IPS-NIHi7 (cell line): Measurements from ENCODE around the gene TEKT5.

Experiments used
- DNase-seq: peaks from one replicate; pipeline ENCODE4 v3.0.0; 2012; ENCODE audit warnings: mixed read lengths; ENCODE audit errors: extremely low spot score

Gene TEKT5

DNA sequence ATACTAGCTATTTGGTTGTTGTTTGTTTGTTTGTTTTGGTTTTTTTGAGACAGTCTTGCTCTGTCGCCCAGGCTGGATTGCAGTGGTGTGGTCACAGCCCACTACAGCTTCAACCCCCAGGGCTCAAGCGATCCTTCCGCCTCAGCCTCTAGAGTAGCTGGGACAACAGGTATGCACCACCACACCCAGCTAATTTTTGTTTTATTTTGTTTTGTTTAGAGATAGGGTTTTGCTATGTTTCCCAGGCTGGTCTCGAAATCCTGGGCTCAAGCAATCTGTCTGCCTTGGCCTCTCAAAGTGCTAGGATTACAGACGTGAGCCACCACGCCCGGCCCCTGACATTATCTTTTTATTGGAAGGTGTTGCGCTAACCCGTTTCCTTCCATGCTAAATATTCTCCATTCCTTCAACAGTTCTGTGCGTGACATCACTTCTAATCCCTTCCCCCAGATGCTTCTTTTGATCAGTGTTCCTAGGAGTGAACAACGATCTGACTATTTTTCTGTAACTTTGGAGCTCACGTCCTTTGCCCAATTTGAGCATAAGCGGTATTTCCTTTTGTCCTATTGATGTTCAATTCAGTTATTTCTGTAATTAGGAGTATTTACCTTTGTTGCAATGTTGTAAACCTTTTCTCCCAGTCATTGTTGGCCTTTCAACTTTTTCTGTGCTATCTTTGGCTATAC lies 84.1 kb downstream of the TEKT5 start:
- no peak for DNase-seq

DNA sequence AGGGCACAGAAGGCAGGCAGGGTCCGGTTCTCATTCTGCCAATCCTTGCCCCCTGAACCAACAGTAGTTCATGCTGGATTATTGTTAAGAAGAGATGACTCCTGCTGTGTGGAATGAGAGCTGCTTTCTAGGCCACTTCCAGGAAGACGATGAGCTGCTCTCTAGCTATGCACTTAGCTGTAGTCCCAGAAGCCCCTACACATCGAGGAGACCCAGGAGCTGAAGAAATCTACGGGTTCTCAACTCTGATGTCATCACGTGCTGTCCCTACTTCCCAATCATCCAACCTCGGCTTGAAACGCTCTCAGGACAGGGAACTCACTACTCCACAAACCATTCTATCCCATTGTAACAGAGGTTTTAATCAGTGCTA lies 85.3 kb downstream of the TEKT5 start:
- no peak for DNase-seq

DNA sequence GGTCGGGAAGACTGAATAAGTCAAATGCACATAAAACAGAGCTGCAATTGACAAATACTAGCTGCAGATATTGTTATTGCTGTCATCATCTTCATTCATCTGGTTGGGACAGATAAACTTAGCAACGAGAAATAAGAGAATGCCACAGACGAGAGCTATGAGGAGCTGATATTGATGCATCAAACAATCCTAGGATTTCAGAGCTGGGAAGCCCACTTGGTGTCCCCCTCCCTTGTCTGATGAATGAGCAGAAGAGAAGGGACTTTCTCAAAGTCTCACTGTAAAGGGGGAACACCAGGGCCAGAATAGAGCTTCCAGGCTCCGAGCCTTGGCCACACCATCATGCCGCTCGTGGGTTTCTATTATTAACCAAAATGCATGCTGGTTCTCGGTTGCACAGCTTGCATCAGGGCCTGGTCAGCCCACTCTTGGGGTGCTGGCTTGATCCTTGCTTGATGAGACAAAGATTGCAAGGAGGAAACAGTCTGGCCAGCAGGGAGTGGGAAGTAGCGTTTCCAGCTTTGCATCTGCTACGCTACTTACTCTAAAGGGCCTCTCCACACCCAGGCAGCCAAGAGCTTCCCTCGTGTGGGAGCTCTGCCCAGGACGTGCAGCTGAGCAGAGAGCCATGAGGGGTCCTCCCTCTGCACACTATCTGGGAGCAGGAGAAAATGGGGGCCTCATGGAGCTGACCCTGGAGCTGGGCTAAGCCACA lies 85.9 kb downstream of the TEKT5 start:
- DNase-seq, result no peak

DNA sequence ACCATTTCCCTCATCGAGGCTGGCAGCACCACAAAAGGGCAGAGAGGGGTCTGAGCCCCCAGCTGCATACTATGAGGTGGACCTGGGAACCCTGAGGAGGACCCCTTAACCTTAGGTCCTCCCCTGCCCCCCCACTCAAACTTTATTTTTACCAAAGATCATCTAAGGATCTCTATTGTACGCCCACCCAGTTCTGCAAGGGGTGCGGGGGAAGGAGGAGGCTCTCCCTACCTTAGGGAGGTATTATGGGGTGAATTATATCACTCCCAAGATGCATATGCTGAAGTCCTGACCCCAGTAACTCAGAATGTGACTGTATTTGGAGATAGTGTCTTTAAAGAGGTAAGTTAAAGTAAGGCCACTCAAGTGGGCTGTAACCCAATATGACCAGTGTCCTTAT lies 87.6 kb downstream of the TEKT5 start:
- DNase-seq, result no peak

DNA sequence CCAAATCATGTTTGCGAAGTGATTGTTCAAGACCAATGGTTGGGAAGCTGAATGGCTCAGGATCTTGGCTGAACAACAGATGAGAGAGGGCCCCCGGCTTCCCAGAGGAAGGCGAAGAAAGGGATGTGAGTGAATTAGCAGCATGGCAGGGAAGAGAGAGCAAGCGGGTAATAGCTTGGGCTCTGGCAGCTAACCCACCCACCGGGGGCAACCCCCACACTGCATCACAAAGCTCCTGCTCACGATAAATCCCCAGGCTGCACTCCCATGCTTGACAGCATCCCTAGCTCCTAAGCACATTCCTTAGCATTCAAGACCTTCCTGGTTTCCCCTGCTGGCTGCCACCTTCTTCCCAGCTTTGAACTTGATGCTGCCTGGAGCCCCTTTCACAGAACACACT lies 88.1 kb downstream of the TEKT5 start:
- DNase-seq, result no peak

DNA sequence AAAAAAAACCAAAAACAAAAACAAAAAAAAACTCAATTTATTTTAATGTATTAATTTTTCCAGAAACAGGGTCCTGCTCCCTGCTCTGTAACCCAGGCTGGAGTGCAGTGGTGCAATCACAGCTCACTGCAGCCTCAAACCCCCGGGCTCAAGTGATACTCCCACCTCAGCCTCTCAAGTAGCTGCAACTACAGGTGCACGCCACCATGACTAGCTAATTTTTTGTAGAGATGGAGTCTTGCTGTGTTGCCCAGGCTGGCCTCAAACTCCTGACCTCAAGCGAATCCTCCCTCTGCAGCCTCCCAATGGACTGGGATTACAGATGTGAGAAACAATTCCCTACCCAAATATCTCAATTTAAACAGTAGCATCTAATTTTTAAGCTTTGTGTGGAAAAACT lies 89.1 kb downstream of the TEKT5 start:
- no peak for DNase-seq

DNA sequence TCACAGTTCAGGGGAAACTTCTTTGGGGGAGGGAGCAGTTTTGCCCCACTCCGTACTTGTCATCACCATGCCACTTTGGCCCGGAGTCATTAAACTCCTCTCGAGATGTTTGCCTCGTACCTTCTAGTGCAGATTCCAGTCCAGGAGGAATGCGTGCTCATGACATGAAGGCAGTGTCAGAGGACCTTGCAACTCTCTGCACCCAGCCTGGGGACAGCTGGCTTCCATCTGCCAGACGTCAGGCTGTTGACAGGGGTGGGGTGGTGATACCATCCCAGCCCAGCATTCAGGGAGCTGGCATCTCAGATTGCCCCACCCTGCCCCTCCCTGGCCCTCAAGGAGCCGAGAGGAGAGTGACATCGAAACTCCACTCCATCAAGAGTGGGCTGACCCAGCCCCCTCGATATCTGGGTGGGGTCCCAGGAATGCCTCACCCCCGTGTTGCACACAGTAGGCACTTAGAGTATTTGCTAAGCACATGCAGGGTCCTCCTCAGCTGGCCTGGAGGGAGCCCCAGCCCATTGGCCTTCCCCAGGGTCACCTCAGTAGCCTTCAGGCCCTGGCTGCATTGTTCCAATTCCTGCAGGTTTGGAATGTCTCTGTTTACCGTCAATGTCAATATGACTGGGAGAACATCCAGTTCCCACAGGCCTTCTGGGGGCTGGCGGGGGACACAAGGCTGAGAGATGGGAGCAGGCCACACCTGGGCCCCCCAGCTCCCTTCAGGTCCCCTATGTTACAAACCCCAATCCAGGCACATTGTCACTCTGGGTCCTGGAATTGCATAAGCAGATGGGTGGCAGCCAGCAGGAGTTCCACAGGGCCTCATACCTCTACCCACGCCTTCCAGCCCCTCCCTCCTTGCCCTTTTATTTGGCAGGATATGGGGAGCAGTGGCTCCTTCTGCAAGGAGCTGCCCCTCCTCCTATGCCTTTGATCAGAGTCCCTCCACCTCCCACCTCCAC lies 93.0 kb downstream of the TEKT5 start:
- DNase-seq, result no peak

DNA sequence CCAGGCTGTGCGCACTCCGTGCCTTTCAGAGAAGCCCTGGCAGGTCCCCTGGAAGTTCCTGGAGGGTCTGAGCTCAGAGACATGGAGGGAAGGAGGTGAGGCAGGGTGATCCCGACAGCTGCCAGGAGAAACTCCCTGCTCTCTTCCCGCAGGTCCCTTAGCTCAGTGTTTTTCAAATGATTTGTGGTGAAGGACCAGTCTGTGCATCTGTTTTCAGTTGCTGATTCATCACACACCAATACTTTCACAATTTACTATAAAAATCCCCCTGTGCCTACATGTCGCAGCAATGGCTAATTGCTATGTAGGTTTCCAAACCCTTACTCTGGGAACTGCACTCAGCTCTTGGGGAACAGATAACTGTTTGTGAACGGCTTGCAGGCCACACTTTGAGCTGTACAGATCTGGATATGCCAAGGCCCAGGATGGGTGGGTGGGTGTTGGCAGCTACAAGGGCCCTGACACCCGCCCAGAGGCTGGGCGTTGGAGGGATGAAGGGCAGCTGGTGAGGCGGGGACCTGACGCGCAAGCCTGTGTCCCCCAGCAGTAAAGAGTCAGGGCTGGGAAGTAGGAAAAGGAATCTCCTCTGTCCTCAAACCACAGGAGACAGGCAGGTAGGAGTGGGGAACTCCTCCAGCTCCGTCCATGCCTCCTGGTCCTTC lies 93.8 kb downstream of the TEKT5 start:
- no peak for DNase-seq

DNA sequence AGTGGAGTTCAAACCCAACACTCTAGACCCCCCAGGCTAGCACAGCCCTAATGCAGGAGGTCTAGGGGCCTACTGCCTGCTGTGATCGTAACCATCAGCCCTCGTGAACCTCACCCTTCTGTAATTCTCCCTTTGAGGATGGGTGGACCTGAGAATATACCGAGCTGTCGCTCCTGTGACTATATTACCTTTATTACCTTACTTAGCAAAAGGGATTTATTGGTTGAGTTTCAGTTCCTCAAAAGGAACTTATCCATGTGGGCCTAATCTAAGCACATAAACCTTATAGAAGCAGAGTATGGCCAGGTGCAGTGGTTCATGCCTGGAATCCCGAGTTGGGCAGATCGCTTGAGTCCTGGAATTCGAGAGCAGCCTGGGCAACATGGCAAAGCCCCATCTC lies 95.1 kb downstream of the TEKT5 start:
- no peak for DNase-seq

DNA sequence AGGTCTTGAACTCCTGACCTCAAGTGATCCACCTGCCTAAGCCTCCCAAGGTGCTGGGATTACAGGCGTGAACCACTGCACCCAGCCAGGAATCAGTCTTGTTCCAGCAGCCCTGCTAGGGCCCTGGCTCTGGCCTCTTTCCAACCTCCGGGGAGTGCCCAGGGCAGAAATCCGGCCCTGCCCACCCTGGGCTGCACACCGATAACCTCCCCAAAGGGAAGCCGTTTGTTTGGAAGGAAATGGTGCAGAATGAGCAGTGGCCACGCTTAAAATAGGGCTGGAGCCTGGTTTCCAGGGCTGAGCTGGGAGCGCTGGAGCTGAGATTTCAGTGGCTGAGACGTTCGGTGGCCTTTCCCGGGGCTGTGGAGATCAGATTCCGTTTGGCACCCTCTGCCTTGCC lies 96.6 kb downstream of the TEKT5 start:
- DNase-seq, result no peak

DNA sequence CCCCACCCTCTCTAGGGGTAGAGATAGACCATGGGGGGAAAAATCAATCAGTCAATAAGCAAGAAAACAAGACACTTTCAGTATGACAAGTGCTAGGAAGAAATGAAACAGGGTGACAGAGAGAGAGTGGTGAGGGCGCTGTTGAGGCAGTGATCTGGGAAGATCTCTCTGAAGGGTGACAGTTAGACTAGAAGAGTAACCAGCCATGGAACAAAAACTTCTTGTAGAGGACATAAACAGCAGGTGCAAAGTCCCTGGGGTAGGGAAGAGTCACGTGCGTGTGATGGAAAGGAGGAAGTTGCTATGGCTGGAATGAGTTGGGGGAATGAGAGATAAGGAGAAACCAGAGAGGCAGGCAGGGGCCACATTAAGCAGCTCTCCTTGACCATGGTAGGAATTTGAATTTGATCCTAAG lies 97.5 kb downstream of the TEKT5 start:
- no peak for DNase-seq

DNA sequence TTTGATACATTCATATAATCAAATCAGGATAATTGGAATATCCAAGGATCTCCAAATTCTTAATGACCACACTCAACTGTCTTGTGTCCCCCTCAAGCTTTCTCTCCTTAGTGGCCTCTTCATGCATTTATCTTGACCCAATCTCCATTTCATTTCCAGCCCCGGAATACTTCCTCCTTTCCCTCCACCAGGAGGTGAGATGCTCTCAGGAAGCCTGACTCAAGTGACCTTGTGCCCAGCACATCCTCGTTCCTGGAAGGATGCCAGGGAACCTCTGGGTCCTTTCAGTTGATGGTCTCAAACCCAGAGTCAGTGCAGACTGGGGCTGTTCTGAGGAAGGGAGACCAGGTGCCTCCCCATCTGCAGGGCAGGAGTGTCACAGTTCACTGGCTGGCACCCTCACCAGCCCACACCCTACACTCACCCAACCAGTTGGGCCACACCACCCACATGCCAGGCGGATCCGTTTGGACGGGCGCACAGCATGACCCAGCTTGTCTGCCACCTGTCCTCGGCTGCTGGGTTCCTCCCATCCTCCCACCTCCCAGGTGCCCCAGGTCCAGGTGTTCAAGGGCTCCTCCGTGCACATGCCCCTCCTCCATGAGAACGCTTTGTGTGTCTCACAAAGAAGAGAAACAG lies 100.3 kb downstream of the TEKT5 start:
- DNase-seq, result no peak

DNA sequence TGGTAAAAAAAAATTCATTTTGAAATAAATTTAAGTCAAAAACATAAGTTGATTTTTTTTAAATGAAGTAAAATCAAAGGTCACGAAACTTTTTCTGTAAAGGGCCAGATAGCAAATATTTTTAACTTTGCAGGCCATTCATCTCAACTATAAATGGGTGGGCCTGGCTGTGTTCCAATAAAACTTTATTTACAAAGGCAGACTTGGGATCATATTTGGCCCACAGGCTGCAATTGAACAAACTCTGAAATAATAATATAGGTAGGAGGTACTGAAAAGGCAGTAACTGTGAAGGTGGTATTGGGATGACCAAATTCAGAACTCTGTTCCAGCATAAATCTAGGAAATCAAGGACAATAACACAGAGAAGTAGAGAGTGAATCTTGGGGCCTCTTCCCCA lies 102.1 kb downstream of the TEKT5 start:
- DNase-seq, result no peak

DNA sequence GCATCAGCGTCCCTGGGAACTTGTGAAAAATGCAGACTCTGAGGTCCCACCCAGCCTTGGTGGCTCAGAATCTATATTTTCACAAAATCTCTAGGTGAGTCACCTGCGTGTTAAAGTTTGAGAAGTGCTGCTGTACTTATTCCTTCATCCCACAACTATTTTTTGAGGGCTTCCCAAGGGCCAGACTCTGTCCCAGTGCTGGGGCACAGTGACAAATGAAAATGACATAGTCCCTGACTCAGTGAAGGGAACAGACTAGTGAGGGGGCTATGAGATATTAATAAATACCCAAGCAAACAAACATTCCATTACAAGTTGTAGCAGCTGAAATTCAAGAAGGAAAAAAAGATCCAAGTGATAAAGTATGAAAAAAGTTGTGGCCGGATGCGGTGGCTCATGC lies 104.4 kb downstream of the TEKT5 start:
- no peak for DNase-seq

DNA sequence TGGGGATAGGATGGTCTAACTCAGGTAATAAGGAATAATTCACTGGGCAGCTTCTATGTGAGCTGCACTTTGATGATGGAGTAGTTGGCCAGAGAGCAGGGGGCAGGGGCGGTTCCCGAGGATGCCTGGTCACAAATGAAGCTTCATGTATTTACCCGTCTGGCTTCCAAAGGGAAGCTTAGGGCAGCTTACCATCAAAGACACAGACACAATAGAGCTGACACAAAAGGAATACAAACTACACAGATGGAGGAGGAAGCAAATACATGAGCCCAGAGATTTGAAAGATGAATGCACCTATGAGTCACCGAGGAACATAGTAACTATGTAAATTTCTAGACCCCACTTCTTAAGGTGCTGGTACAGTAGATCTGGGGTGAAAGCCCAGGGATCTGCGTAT lies 105.6 kb downstream of the TEKT5 start:
- DNase-seq, result no peak

DNA sequence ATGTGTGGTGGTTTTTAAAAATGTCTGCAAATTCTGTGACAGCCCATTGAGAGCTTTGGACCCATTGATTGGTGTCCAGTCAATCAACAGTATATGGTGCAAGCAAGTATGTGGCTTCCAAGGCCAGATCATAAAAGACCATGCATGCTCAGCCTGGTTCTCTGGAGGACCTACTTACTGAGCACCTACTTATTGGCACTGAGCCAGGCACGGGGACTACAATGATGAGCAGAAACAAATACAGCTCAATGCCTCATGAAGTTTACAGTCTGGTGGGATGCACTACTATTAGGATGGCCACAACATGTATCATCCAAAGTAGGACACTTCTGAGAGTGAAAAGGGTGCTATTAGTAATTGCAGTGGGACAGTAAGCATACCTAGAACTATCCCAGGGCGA lies 107.1 kb downstream of the TEKT5 start:
- DNase-seq, result no peak

DNA sequence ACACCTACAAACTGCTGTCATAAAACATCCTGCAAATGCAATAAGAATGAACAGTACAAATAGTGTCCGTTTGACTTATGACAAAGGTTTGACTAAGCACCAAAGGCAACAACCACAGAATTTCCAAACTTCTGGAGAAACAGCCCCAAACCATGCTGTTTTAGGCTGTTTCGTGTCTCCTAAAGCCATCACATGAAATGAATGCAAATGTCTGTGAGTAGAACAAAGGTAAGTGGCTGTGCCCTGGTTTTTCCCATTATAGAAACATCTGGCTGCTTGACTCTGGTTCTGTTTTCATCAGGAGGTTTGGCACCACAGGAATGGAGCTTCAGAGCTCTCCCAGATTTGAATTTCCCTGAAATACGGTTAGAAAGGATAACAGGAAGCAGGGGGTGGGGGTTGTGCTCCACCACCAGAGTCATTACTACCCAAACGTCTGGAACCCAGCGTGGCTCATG lies 109.7 kb downstream of the TEKT5 start:
- DNase-seq, result no peak

DNA sequence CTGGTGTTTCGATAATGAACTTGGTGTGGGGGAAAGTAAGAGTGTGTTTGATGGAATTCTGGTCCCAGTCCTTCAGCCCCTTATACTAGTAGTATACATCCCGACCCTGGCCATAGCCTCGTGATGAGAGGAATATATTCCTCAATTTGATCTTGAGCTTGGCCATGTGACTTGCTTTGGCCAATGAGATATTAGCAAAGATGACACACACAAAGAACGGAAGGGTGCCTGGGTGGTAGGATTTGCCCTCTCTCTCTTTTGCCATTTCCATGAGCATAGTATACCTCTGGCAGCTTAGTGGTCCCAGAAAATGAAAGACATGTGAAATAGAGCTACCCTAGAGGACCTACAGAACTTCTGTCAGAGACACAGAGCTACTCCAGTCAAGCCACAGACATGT lies 111.5 kb downstream of the TEKT5 start:
- no peak for DNase-seq

DNA sequence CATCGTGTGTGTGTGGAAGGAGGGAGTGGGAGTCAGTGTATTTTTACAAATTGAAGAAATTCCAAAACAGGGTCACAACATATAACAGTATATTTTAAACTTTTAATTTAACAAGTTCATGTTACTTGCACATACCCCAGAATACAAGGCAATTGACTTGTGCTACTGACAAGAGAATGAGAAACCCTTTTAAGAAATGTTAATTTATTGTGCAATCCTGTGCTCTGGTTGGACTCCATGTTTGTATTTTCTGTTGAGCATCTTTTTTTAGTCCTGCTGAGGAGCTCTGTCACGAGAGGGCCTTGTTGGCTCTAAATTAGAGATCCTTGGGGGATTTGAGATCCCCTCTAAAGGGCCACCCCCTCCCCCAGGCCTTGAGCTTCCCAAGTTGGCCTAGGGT lies 113.2 kb downstream of the TEKT5 start:
- DNase-seq, result no peak

DNA sequence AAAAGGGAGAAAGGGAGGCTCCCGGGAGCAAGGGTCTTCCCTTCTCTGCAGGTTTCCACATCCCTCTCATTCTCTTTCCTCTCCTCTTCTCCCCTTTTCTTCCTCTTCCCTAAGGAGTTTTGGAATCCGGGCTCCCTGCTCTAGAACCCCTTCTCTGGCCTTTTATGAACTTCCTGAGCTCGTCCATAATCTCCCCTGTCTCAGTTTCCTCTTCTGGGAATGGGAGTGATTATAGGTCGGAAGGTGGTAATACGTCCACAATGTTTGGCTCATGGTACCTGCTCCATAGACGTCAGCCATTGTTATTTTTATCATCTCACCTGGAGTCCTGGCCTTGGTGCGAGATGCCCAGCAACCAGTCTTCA lies 113.9 kb downstream of the TEKT5 start:
- DNase-seq, result no peak
